Measurements from ENCODE around the gene ABHD12. TPM values are rescaled to one million over a fixed set of nuclear protein-coding genes. Genes with fewer than 3 reads are reported as not detected.
A peak's percentile ranks its signal among the peaks of the same experiment; 100 is the strongest.

Gene ABHD12
- total RNA-seq, 2 donors from 2014 or later, result 54.2 to 60.6 TPM

- Histone ChIP-seq H3K4me1 (no peaks in the 10 kb centered on the region), H3K36me3 (peaks cover 9% of the 10 kb centered on the region), H3K9me3 (no peaks in the 10 kb centered on the region), H3K9ac (ENCODE audit: low read depth in 2 of 2, low read length in 2 of 2) (peak overlapping the region; percentile 12 to 57), H3K4me3 (no peak overlapping the region), H3K27ac (no peak overlapping the region), H3K27me3 (no peaks in the 10 kb centered on the region)
- TF ChIP-seq, protein P1, sequence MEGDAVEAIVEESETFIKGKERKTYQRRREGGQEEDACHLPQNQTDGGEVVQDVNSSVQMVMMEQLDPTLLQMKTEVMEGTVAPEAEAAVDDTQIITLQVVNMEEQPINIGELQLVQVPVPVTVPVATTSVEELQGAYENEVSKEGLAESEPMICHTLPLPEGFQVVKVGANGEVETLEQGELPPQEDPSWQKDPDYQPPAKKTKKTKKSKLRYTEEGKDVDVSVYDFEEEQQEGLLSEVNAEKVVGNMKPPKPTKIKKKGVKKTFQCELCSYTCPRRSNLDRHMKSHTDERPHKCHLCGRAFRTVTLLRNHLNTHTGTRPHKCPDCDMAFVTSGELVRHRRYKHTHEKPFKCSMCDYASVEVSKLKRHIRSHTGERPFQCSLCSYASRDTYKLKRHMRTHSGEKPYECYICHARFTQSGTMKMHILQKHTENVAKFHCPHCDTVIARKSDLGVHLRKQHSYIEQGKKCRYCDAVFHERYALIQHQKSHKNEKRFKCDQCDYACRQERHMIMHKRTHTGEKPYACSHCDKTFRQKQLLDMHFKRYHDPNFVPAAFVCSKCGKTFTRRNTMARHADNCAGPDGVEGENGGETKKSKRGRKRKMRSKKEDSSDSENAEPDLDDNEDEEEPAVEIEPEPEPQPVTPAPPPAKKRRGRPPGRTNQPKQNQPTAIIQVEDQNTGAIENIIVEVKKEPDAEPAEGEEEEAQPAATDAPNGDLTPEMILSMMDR (IDR thresholded peaks at IDR 0.05), result no peak
- no peak for DNase-seq
- intact Hi-C loops (cut with DNase I), result loop anchor here (5.0 kb wide), 1 partner anchor 107 kb away; no protein-coding TSS in a partner anchor
These were observed 95.1 kb downstream of the ABHD12 start for GRCh38 chr20:25295386-25296093.

DNA sequence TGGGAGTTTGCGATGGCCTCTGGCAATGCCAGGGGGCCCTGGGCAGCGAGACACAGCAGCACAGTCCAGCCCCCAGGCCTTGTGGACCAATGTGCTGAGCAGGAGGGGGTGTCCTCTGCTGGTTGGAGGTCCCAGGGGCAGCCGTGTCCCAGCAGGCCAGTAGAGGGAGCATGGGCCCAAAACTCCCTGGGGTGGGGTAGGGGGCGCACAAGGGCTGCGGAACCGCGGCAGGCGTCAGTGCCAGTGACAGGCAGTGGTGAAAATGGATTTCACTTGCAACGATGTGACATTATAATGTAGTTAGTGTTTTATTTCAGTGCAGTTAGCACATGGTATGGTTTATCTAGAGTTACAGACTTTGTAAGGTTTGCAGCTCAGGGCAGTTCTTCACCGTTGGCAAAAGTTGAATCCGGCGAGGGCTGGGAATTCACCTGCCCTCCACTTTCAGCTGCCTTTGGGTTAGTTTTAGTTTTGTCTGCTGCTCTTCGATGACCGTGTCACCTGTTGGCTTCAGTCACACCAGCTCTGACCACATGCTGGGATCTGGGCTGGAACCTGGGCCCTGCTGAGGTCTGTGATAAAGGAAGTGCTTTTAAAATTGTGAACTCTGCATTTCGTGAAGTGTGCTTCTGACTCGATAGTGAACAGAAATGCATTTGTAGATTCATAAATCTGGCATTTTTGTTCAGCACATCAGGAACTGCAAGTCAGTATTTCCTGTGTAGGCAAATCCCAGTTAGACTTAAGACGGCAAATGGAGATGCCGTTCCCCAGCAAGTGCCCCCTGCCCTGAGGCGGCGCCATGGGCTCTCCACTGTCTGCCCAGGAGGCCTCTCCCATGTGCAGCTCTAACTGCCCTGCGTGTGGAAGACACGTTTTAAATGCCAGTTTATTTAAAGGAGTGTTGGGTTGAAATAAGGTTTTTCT lies 95.9 kb downstream of the ABHD12 start:
- peak overlapping the region in 1 of 2 donors; percentile 57 for H3K9ac ChIP-seq (ENCODE audit: low read depth in 2 of 2, low read length in 2 of 2)
- peak; percentile 54 for DNase-seq
- intact Hi-C loops (cut with DNase I), result loop anchor here (5.0 kb wide), 1 partner anchor 108 kb away; no protein-coding TSS in a partner anchor
- TF ChIP-seq, protein P1 (IDR thresholded peaks at IDR 0.05), result peak; percentile 41
- no peaks in the 10 kb centered on the region for H3K4me1 ChIP-seq
- no peak overlapping the region for H3K4me3 ChIP-seq
- H3K27me3 ChIP-seq, result no peaks in the 10 kb centered on the region
- H3K27ac ChIP-seq, result no peak overlapping the region
- peaks cover 9% of the 10 kb centered on the region for H3K36me3 ChIP-seq
- no peaks in the 10 kb centered on the region for H3K9me3 ChIP-seq

GRCh38 chr20:25293910-25294458 lies 96.7 kb downstream of the ABHD12 start:
- Histone ChIP-seq H3K27me3 (no peaks in the 10 kb centered on the region), H3K27ac (no peak overlapping the region), H3K36me3 (peaks cover 11% of the 10 kb centered on the region), H3K4me3 (no peak overlapping the region), H3K9ac (ENCODE audit: low read depth in 2 of 2, low read length in 2 of 2) (peak overlapping the region in 1 of 2 donors; percentile 34), H3K4me1 (no peaks in the 10 kb centered on the region), H3K9me3 (no peaks in the 10 kb centered on the region)
- TF ChIP-seq, protein P1 (IDR thresholded peaks at IDR 0.05), result no peak
- intact Hi-C loops (cut with DNase I), result no loop called here
- DNase-seq, result no peak

DNA sequence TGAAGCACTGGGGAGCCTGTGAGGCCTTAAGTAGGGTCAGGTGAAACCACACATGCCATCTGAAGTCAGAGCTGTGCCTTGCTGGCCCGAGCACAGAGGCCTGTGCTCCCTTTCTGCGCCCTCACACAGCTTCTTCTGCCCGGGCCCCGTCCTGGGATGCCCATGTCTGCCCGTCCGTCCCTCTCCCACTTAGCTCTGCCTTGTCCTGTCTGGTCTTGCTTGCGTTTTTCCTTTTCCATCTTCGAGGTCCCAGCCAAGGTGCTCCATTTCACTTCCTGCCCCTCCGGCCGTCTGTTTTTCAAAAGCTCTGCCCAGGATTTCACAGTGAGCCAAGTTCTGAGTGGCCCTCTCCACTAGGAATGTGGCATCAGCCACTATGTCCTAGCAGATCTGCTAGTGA lies 97.1 kb downstream of the ABHD12 start:
- intact Hi-C loops (cut with DNase I), result no loop called here

More for the DNA sequence above, 97.1 kb downstream of the ABHD12 start:
- H3K4me3 ChIP-seq, result no peak overlapping the region
- no peaks in the 10 kb centered on the region for H3K27me3 ChIP-seq
- TF ChIP-seq, protein P1 (IDR thresholded peaks at IDR 0.05), result no peak
- H3K27ac ChIP-seq, result no peak overlapping the region
- H3K4me1 ChIP-seq, result no peaks in the 10 kb centered on the region
- no peak for DNase-seq
- no peaks in the 10 kb centered on the region for H3K9me3 ChIP-seq
- peak overlapping the region in 1 of 2 donors; percentile 12 for H3K9ac ChIP-seq (ENCODE audit: low read depth in 2 of 2, low read length in 2 of 2)
- peaks cover 15% of the 10 kb centered on the region for H3K36me3 ChIP-seq
